HepG2 (cell line): ENCODE data around the gene GPER1. TPM values are rescaled to one million over a fixed set of nuclear protein-coding genes. Genes with fewer than 3 reads are reported as not detected.
A peak's percentile ranks its signal among the peaks of the same experiment; 100 is the strongest.

Experiments used
- ATF7 ChIP-seq, 2 experiments: fragments of 450-650 bp in 1 of 2; sonication (generic) in 1 of 2; formaldehyde crosslinking in 1 of 2; IDR thresholded peaks; 2 replicates each; pipeline versions ENCODE4 v1.4.0 to v1.6.1; 2016 to 2020; ENCODE audit warnings: antibody characterized with exemption in 1 of 2, mild to moderate bottlenecking in 1 of 2, missing genetic modification reagents in 1 of 2
- CHD2 ChIP-seq: IDR thresholded peaks from 2 replicates; pipeline ENCODE4 v1.6.1; 2011; ENCODE audit warnings: low read depth, low read length, improper control_type of control experiment
- CREM ChIP-seq, 2 experiments: sonication (generic) in 1 of 2; formaldehyde crosslinking in 1 of 2; IDR thresholded peaks; 2 replicates each; pipeline versions ENCODE4 v1.4.0 to v1.6.1; 2016 to 2020; ENCODE audit warnings: antibody characterized with exemption in 1 of 2, mild to moderate bottlenecking in 1 of 2, missing genetic modification reagents in 1 of 2
- ESRRA ChIP-seq: sonication (generic); formaldehyde crosslinking; IDR thresholded peaks from 2 replicates; pipeline ENCODE4 v1.5.1; 2020; ENCODE audit warnings: mild to moderate bottlenecking, low read depth, missing genetic modification reagents
- FOSL2 ChIP-seq: sonication (generic); formaldehyde crosslinking; IDR thresholded peaks from 2 replicates; pipeline ENCODE4 v1.4.0; 2020; ENCODE audit warnings: missing genetic modification reagents
- MAZ ChIP-seq, 2 experiments: sonication (generic) in 1 of 2; formaldehyde crosslinking in 1 of 2; IDR thresholded peaks; 2 replicates each; pipeline versions ENCODE4 v1.5.0 to v1.6.1; 2012 to 2020; ENCODE audit warnings: low read depth in 2 of 2, mild to moderate bottlenecking in 2 of 2, borderline replicate concordance in 1 of 2, improper control_type of control experiment in 1 of 2, low read length in 1 of 2, missing genetic modification reagents in 1 of 2, moderate library complexity in 1 of 2
- XBP1 ChIP-seq: sonication (generic); formaldehyde crosslinking; IDR thresholded peaks from 2 replicates; pipeline ENCODE4 v1.5.0; 2020; ENCODE audit warnings: missing genetic modification reagents
- ZFP36 ChIP-seq: fragments of 150-350 bp; IDR thresholded peaks from 2 replicates; pipeline ENCODE4 v1.6.1; 2018; ENCODE audit warnings: borderline replicate concordance, low read length, low read depth; ENCODE audit not compliant: partially characterized antibody
- ZFP90 ChIP-seq: sonication (generic); formaldehyde crosslinking; IDR thresholded peaks from 2 replicates; pipeline ENCODE4 v1.8.0; 2022; ENCODE audit warnings: missing genetic modification reagents, mild to moderate bottlenecking, inconsistent platforms, borderline replicate concordance
- ZFX ChIP-seq: sonication (generic); formaldehyde crosslinking; IDR thresholded peaks from 2 replicates; pipeline ENCODE4 v1.4.0; 2020; ENCODE audit warnings: mild to moderate bottlenecking, low read depth, missing genetic modification reagents, moderate library complexity
- polyA plus RNA-seq, 8 experiments: library from polyadenylated mRNA; depleted of rRNA in 3 of 8; stranded (reverse) in 7 of 8; unstranded in 1 of 8; fragments of >200 nt; fragmentation: Illumina TruSeq in 4 of 8; extraction: Trizol in 4 of 8; gene quantifications; 2 replicates each; pipeline versions ENCODE4 v1.2.1 to v1.2.3, GENCODE V29; 2011 to 2016; ENCODE audit warnings: low read depth in 4 of 8, missing spikeins in 1 of 8, mixed read lengths in 1 of 8; ENCODE audit not compliant: insufficient read depth in 1 of 8
- total RNA-seq, 5 experiments: library from RNA; depleted of rRNA; stranded (reverse); fragments of >200 nt; fragmentation: Illumina TruSeq; extraction: Trizol; gene quantifications; 2 replicates each; pipeline ENCODE4 v1.2.3, GENCODE V29; 2016; ENCODE audit warnings: low read depth in 1 of 5
- TF ChIP-seq, protein P1 (sequence below): IDR thresholded peaks from 2 replicates; pipeline ENCODE4 v1.6.1; 2016; ENCODE audit warnings: missing biosample characterization, missing genetic modification reagents, low read depth
- TF ChIP-seq, protein P2 (sequence below): IDR thresholded peaks from 2 replicates; pipeline ENCODE4 v1.6.1; 2012; ENCODE audit warnings: inconsistent platforms
- TF ChIP-seq, protein P3 (sequence below), 2 experiments: sonication (generic) in 1 of 2; formaldehyde crosslinking in 1 of 2; IDR thresholded peaks; 2 replicates each; pipeline versions ENCODE4 v1.6.1 to v1.9.0; 2014 to 2022; ENCODE audit warnings: antibody characterized with exemption in 1 of 2, borderline replicate concordance in 1 of 2, inconsistent platforms in 1 of 2, low read depth in 1 of 2, missing genetic modification reagents in 1 of 2

The GPER1 gene
- total and polyA plus RNA-seq, 2 of the 13 experiments (the other 11 are each of a cell fraction or from before 2014, with no cell fraction given): 12.7 to 19.7 TPM

DNA sequence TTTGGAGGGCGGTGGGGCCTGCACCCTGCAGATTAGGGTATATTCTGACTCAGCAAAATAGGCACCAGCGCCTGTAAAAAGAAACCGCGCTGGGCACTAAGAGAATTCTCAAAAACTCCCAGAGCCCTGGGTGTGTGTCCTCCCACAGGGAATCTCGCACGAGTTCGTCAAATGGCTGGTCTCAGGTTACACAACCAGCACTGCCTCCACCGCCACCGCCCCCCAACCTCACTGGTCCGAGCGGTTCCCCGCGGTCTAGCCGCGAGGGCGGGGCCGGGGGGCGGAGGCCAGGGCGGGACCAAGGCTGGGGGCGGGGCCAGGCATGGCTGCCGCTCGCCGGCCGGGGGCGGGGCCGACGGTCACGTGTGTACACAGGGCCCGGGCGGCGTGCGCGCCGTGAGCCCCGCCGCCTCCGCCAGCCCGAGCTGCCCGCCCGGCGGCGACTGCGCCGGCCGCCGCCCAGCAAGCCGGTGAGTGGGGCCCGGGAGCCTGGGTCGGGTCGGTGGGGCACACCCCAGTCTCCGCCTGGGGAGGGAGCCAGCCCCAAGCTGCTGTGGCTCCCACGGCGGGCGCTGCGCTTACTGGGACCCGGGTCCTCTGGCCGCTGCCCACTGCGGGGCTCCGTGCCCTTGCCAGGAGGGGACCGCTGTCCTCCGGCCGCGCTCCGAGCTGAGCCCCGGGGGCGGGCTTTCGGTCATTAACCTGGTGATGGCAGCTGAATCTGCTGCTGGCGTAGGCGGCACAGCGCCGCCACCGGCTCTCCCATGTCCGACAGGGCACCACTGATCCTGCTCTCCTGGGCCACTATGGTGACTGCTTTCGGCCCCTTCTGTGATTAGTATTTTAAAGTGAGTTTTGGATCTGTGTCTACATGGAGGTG lies 43.5 kb upstream of the GPER1 start, which contains the start of gene GPR146 (continued):
- TF ChIP-seq ZFP36 (no peak), FOSL2 (CRISPR knock-in tag) (peak; percentile 19; the same call in 1 of the 2 replicates), CREM (IDR thresholded peaks at IDR 0.05) (peak; percentile 40; the same call in 1 of the 2 replicates), CREM (CRISPR knock-in tag; IDR thresholded peaks at IDR 0.05) (no peak), CHD2 (peak; percentile 90), MAZ (IDR thresholded peaks at IDR 0.05; ENCODE audit: borderline replicate concordance, low read depth, low read length) (peak; percentile 79), MAZ (CRISPR knock-in tag; IDR thresholded peaks at IDR 0.05; ENCODE audit: low read depth) (peak; percentile 56; the same call in 1 of the 2 replicates), ZFX (CRISPR knock-in tag) (peak; percentile 67), ESRRA (CRISPR knock-in tag) (no peak), ZFP90 (CRISPR knock-in tag) (peak; percentile 36; the same call in 1 of the 2 replicates), XBP1 (CRISPR knock-in tag) (no peak), ATF7 (IDR thresholded peaks at IDR 0.05) (no peak), ATF7 (CRISPR knock-in tag; IDR thresholded peaks at IDR 0.05) (no peak)
- TF ChIP-seq, protein P1, sequence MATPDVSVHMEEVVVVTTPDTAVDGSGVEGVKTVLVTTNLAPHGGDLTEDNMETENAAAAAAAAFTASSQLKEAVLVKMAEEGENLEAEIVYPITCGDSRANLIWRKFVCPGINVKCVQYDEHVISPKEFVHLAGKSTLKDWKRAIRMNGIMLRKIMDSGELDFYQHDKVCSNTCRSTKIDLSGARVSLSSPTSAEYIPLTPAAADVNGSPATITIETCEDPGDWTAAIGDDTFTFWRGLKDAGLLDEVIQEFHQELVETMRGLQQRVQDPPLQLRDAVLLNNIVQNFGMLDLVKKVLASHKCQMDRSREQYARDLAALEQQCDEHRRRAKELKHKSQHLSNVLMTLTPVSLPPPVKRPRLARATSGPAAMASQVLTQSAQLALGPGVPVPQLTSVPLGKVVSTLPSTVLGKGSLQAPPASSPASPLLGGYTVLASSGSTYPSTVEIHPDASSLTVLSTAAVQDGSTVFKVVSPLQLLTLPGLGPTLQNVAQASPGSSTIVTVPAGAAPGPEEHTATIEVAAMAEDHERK (CRISPR knock-in tag): no peak
- TF ChIP-seq, protein P2, sequence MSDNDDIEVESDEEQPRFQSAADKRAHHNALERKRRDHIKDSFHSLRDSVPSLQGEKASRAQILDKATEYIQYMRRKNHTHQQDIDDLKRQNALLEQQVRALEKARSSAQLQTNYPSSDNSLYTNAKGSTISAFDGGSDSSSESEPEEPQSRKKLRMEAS: peak; percentile 86
- TF ChIP-seq, protein P3, sequence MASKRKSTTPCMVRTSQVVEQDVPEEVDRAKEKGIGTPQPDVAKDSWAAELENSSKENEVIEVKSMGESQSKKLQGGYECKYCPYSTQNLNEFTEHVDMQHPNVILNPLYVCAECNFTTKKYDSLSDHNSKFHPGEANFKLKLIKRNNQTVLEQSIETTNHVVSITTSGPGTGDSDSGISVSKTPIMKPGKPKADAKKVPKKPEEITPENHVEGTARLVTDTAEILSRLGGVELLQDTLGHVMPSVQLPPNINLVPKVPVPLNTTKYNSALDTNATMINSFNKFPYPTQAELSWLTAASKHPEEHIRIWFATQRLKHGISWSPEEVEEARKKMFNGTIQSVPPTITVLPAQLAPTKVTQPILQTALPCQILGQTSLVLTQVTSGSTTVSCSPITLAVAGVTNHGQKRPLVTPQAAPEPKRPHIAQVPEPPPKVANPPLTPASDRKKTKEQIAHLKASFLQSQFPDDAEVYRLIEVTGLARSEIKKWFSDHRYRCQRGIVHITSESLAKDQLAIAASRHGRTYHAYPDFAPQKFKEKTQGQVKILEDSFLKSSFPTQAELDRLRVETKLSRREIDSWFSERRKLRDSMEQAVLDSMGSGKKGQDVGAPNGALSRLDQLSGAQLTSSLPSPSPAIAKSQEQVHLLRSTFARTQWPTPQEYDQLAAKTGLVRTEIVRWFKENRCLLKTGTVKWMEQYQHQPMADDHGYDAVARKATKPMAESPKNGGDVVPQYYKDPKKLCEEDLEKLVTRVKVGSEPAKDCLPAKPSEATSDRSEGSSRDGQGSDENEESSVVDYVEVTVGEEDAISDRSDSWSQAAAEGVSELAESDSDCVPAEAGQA (IDR thresholded peaks at IDR 0.05; ENCODE audit: low read depth): no peak
- TF ChIP-seq, protein P3 (CRISPR knock-in tag; IDR thresholded peaks at IDR 0.05; ENCODE audit: borderline replicate concordance): no peak
